ENCODE data around the gene KL.

Gene KL

GRCh38 chr13:33045851-33046592, 29.8 kb downstream of the KL start:
- DNase-seq, result no peak

- DNase-seq, result no peak
These were observed 33.9 kb downstream of the KL start for GRCh38 chr13:33050161-33050560.

- no peak for DNase-seq
These were observed 35.4 kb downstream of the KL start for GRCh38 chr13:33051632-33052031.

GRCh38 chr13:33052506-33053280, 36.5 kb downstream of the KL start:
- peak; percentile 13 for DNase-seq

GRCh38 chr13:33053397-33054066, 37.3 kb downstream of the KL start:
- DNase-seq, result no peak

GRCh38 chr13:33057019-33057780, 41.0 kb downstream of the KL start:
- peak; percentile 59 for DNase-seq

GRCh38 chr13:33058776-33059327, 42.6 kb downstream of the KL start:
- no peak for DNase-seq

GRCh38 chr13:33060815-33061214, 44.6 kb downstream of the KL start:
- no peak for DNase-seq

GRCh38 chr13:33066329-33066728, 50.1 kb downstream of the KL start:
- no peak for DNase-seq

GRCh38 chr13:33069365-33069764, 53.1 kb downstream of the KL start:
- no peak for DNase-seq

- DNase-seq, result no peak
These were observed 54.5 kb downstream of the KL start for GRCh38 chr13:33070713-33071112.

GRCh38 chr13:33072282-33072681, 56.1 kb downstream of the KL start:
- no peak for DNase-seq

- DNase-seq, result no peak
These were observed 56.5 kb downstream of the KL start for GRCh38 chr13:33072759-33073158.

GRCh38 chr13:33073338-33073737, 57.1 kb downstream of the KL start:
- no peak for DNase-seq

GRCh38 chr13:33076001-33076992, 60.1 kb downstream of the KL start:
- no peak for DNase-seq

- no peak for DNase-seq
These were observed 62.0 kb downstream of the KL start for GRCh38 chr13:33078263-33078662.

GRCh38 chr13:33079960-33080359, 63.7 kb downstream of the KL start:
- no peak for DNase-seq

GRCh38 chr13:33080972-33081590, 64.9 kb downstream of the KL start:
- peak; percentile 41 for DNase-seq

GRCh38 chr13:33081666-33082065, 65.4 kb downstream of the KL start:
- no peak for DNase-seq

GRCh38 chr13:33083054-33083453, 66.8 kb downstream of the KL start:
- no peak for DNase-seq

GRCh38 chr13:33087091-33087490, 70.9 kb downstream of the KL start:
- no peak for DNase-seq
